Measurements from ENCODE around the gene GPR148. TPM values are rescaled to one million over a fixed set of nuclear protein-coding genes. Genes with fewer than 3 reads are reported as not detected.

GPR148 gene
- polyA plus RNA-seq, 4 donors: not detected

- DNase-seq (ENCODE audit: low read depth in 4 of 4, low spot score in 3 of 4): no peak
Observed at GRCh38 chr2:130744287-130745117, 15.6 kb downstream of the GPR148 start.

GRCh38 chr2:130749078-130749477 is 20.2 kb downstream of the GPR148 start:
- DNase-seq (ENCODE audit: low read depth in 4 of 4, low spot score in 3 of 4): no peak

- DNase-seq (ENCODE audit: low read depth in 4 of 4, low spot score in 3 of 4): no peak
Observed at GRCh38 chr2:130749641-130750040, 20.8 kb downstream of the GPR148 start.

- no peak for DNase-seq (ENCODE audit: low read depth in 4 of 4, low spot score in 3 of 4)
Observed at GRCh38 chr2:130754811-130755210, 25.9 kb downstream of the GPR148 start.

- DNase-seq (ENCODE audit: low read depth in 4 of 4, low spot score in 3 of 4): peak in 1 of 4 donors; percentile 21
Observed at GRCh38 chr2:130755256-130756052, 26.6 kb downstream of the GPR148 start, which contains the start of gene AMER3. AMER3 (plus strand) TSS chr2:130755540; CDS start chr2:130762073, 6,533 bp downstream.

- peak in 3 of 4 donors; percentile 23 to 49 (median 40) for DNase-seq (ENCODE audit: low read depth in 4 of 4, low spot score in 3 of 4)
Observed at GRCh38 chr2:130756053-130756873, 27.4 kb downstream of the GPR148 start.

- no peak for DNase-seq (ENCODE audit: low read depth in 4 of 4, low spot score in 3 of 4)
Observed at GRCh38 chr2:130756874-130757668, 28.2 kb downstream of the GPR148 start.

- DNase-seq (ENCODE audit: low read depth in 4 of 4, low spot score in 3 of 4): no peak
Observed at GRCh38 chr2:130759906-130760753, 31.3 kb downstream of the GPR148 start.

GRCh38 chr2:130760754-130761751 is 32.2 kb downstream of the GPR148 start:
- no peak for DNase-seq (ENCODE audit: low read depth in 4 of 4, low spot score in 3 of 4)

- no peak for DNase-seq (ENCODE audit: low read depth in 4 of 4, low spot score in 3 of 4)
Observed at GRCh38 chr2:130762031-130762909, 33.4 kb downstream of the GPR148 start.

- DNase-seq (ENCODE audit: low read depth in 4 of 4, low spot score in 3 of 4): no peak
Observed at GRCh38 chr2:130762910-130763385, 34.1 kb downstream of the GPR148 start.

GRCh38 chr2:130763405-130763804 is 34.5 kb downstream of the GPR148 start:
- DNase-seq (ENCODE audit: low read depth in 4 of 4, low spot score in 3 of 4): no peak

GRCh38 chr2:130764035-130764820 is 35.4 kb downstream of the GPR148 start:
- no peak for DNase-seq (ENCODE audit: low read depth in 4 of 4, low spot score in 3 of 4)

- no peak for DNase-seq (ENCODE audit: low read depth in 4 of 4, low spot score in 3 of 4)
Observed at GRCh38 chr2:130764821-130765115, 35.9 kb downstream of the GPR148 start.

GRCh38 chr2:130765464-130765863 is 36.6 kb downstream of the GPR148 start:
- no peak for DNase-seq (ENCODE audit: low read depth in 4 of 4, low spot score in 3 of 4)

- no peak for DNase-seq (ENCODE audit: low read depth in 4 of 4, low spot score in 3 of 4)
Observed at GRCh38 chr2:130766037-130766436, 37.2 kb downstream of the GPR148 start.

Data from left renal pelvis (tissue), 4 donors.